HFFc6 (cell line): ENCODE measurements around the gene GVQW3. TPM values are rescaled to one million over a fixed set of nuclear protein-coding genes. Genes with fewer than 3 reads are reported as not detected.

Source experiments
- DNase-seq: peaks from one replicate; pipeline ENCODE4 v3.0.0-alpha.2; 2018
- H3K27ac Mint-ChIP-seq: 2 replicates; pipeline ENCODE4 v1.8.0; 2020; ENCODE audit warnings: mild to moderate bottlenecking, mixed read lengths
- H3K27me3 Mint-ChIP-seq: 2 replicates; pipeline ENCODE4 v1.8.0; 2021; ENCODE audit warnings: mild to moderate bottlenecking, moderate library complexity, mixed read lengths; ENCODE audit not compliant: insufficient read depth
- H3K36me3 Mint-ChIP-seq: 2 replicates; pipeline ENCODE4 v1.8.0; 2021; ENCODE audit warnings: low read depth, mixed read lengths
- H3K4me1 Mint-ChIP-seq: 2 replicates; pipeline ENCODE4 v1.8.0; 2020; ENCODE audit warnings: low read depth, mixed read lengths
- H3K4me3 Mint-ChIP-seq: 2 replicates; pipeline ENCODE4 v1.8.0; 2020; ENCODE audit warnings: mild to moderate bottlenecking, moderate library complexity, mixed read lengths
- H3K9me3 Mint-ChIP-seq: 2 replicates; pipeline ENCODE4 v1.8.0; 2020; ENCODE audit warnings: mild to moderate bottlenecking, mixed read lengths
- total RNA-seq, 6 experiments: library from RNA; stranded (reverse); fragmentation: NEBNext Ultra II Directional; extraction: Animal tissue kit (Norgen Biotek cat#: 25700); gene quantifications; 2 replicates in 1 of 6; 3 replicates in 5 of 6; pipeline ENCODE4 v1.2.3, GENCODE V29; 2021
- TF ChIP-seq, protein P1 (sequence below): fragments of 200-600 bp; sonication (generic); IDR thresholded peaks from 2 replicates; pipeline ENCODE4 v1.5.0; 2021; ENCODE audit warnings: antibody characterized with exemption, mild to moderate bottlenecking

Gene GVQW3
- total RNA-seq, 6 experiments from 2014 or later, result 0.31 to 1.6 (median 0.69) TPM

- Mint-ChIP-seq H3K27me3 (peaks cover 29% of the 10 kb centered on the region), H3K4me1 (no peaks in the 10 kb centered on the region), H3K4me3 (no peak overlapping the region), H3K9me3 (no peaks in the 10 kb centered on the region), H3K27ac (no peak overlapping the region), H3K36me3 (no peaks in the 10 kb centered on the region)
- TF ChIP-seq, protein P1, sequence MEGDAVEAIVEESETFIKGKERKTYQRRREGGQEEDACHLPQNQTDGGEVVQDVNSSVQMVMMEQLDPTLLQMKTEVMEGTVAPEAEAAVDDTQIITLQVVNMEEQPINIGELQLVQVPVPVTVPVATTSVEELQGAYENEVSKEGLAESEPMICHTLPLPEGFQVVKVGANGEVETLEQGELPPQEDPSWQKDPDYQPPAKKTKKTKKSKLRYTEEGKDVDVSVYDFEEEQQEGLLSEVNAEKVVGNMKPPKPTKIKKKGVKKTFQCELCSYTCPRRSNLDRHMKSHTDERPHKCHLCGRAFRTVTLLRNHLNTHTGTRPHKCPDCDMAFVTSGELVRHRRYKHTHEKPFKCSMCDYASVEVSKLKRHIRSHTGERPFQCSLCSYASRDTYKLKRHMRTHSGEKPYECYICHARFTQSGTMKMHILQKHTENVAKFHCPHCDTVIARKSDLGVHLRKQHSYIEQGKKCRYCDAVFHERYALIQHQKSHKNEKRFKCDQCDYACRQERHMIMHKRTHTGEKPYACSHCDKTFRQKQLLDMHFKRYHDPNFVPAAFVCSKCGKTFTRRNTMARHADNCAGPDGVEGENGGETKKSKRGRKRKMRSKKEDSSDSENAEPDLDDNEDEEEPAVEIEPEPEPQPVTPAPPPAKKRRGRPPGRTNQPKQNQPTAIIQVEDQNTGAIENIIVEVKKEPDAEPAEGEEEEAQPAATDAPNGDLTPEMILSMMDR, result no peak
- DNase-seq, result no peak
These were observed 27.2 kb downstream of the GVQW3 start for GRCh38 chr11:76408171-76408965.

GRCh38 chr11:76410851-76411357 lies 29.8 kb downstream of the GVQW3 start:
- no peak overlapping the region for H3K4me3 Mint-ChIP-seq
- no peaks in the 10 kb centered on the region for H3K9me3 Mint-ChIP-seq
- H3K4me1 Mint-ChIP-seq, result no peaks in the 10 kb centered on the region
- DNase-seq, result no peak
- TF ChIP-seq, protein P1, result no peak
- no peaks in the 10 kb centered on the region for H3K36me3 Mint-ChIP-seq
- H3K27me3 Mint-ChIP-seq, result peaks cover 36% of the 10 kb centered on the region
- H3K27ac Mint-ChIP-seq, result no peak overlapping the region

- no peak for DNase-seq
- Mint-ChIP-seq H3K4me3 (no peak overlapping the region), H3K27ac (no peak overlapping the region), H3K36me3 (no peaks in the 10 kb centered on the region), H3K9me3 (no peaks in the 10 kb centered on the region), H3K4me1 (no peaks in the 10 kb centered on the region), H3K27me3 (peaks cover 29% of the 10 kb centered on the region)
- TF ChIP-seq, protein P1, result no peak
These were observed 34.0 kb downstream of the GVQW3 start for GRCh38 chr11:76415073-76415472.

- Mint-ChIP-seq H3K36me3 (no peaks in the 10 kb centered on the region), H3K4me1 (no peaks in the 10 kb centered on the region), H3K27me3 (peaks cover 18% of the 10 kb centered on the region), H3K27ac (no peak overlapping the region), H3K9me3 (no peaks in the 10 kb centered on the region), H3K4me3 (no peak overlapping the region)
- DNase-seq, result no peak
- TF ChIP-seq, protein P1, result peak; percentile 39; the same call in 1 of the 2 replicates
These were observed 38.8 kb downstream of the GVQW3 start for GRCh38 chr11:76419896-76420295.

DNA sequence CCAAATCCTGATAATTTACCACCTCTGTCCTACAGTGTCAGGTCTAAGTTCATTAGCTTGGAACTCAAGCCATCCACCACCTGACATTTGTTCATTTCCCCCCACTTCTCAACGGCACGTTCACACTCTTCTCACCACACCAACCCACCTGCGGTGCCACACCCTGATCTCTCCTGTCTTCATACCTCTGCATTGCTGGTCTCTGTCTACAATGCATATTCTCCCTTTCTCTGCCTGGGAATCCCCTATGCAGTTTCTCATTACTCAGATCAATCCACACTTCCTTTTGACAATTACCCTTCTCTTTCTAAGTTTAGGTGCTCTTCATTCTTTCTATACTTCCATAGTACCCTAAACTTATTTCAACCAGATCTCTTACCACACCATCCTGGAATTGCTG lies 43.3 kb downstream of the GVQW3 start:
- H3K36me3 Mint-ChIP-seq, result no peaks in the 10 kb centered on the region
- no peak overlapping the region for H3K27ac Mint-ChIP-seq
- no peak overlapping the region for H3K4me3 Mint-ChIP-seq
- H3K9me3 Mint-ChIP-seq, result no peaks in the 10 kb centered on the region
- no peaks in the 10 kb centered on the region for H3K4me1 Mint-ChIP-seq
- TF ChIP-seq, protein P1, result no peak
- DNase-seq, result no peak
- peaks cover 11% of the 10 kb centered on the region for H3K27me3 Mint-ChIP-seq
